ENCODE data around the gene SLC44A1. TPM values are rescaled to one million over a fixed set of nuclear protein-coding genes. Genes with fewer than 3 reads are reported as not detected.

The SLC44A1 gene
- total and polyA plus RNA-seq, 10 of the 15 experiments (the other 5 are each of a cell fraction or from before 2014, with no cell fraction given) = 2.4 to 21.2 (median 12.4) TPM

DNA sequence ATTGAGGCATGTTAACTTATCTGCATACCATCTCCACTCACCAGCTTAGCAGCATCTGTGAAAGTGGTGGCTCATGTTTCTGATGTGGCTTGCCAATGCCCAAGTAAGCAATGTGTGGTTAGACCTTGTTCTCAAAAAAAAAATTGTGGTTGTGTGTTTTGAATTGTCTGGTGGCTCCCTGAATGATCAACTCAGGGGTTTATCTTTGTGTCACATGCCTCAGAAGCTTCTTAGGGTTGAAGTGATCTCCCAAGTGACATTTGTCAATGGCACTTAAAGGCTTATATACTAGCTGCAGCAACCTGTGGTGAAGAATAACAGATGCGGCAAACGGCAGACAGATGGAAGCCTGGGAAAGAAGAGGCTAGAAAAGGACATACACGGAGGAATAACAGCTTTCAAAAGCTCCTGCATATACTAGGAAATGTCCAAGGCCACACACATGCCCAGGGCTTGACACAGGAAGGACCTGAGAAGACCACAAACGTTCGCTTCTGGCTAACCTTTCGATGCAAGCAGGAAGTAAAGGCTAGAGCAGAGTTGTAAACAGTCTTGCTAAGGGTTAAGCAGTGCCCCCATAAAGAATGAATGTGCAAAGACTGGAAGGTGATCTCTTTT lies 161.2 kb downstream of the SLC44A1 start (continued):
- TF ChIP-seq ZBED1 (IDR thresholded peaks at IDR 0.05; ENCODE audit: borderline replicate concordance) (peak; percentile 61; the same call in 1 of the 2 replicates), STAT3 (IDR thresholded peaks at IDR 0.05; ENCODE audit: low read depth, low read length) (no peak), NR2C1 (IDR thresholded peaks at IDR 0.05) (no peak), MEF2A (IDR thresholded peaks at IDR 0.05; ENCODE audit: insufficient read depth, low read depth, low read length) (0 out of 2 replicates have a peak, but pooled peaks have one; percentile 35), HDAC2 (IDR thresholded peaks at IDR 0.05) (no peak), IRF4 (IDR thresholded peaks at IDR 0.05; ENCODE audit: low read depth, low read length) (0 out of 2 replicates have a peak, but pooled peaks have one; percentile 31), GATAD2B (conservative IDR thresholded peaks at IDR 0.05; ENCODE audit: low read depth) (0 out of 2 replicates have a peak, but pooled peaks have one; percentile 27), ZNF207 (IDR thresholded peaks at IDR 0.05; ENCODE audit: borderline replicate concordance) (no peak), DPF2 (IDR thresholded peaks at IDR 0.05) (peak; percentile 42; the same call in 1 of the 2 replicates), NFYB (IDR thresholded peaks at IDR 0.05; ENCODE audit: insufficient read depth, low read depth, low read length) (no peak), ETV6 (conservative IDR thresholded peaks at IDR 0.05 in 1 of 2, IDR thresholded peaks at IDR 0.05 in 1 of 2; ENCODE audit: borderline replicate concordance in 1 of 2, low read depth in 1 of 2) (no peak), NFXL1 (IDR thresholded peaks at IDR 0.05; ENCODE audit: borderline replicate concordance) (no peak), WRNIP1 (IDR thresholded peaks at IDR 0.05; ENCODE audit: borderline replicate concordance, low read depth, low read length) (no peak), SMAD1 (IDR thresholded peaks at IDR 0.05; ENCODE audit: low read depth, partially characterized antibody) (no peak), TCF3 (IDR thresholded peaks at IDR 0.05; ENCODE audit: borderline replicate concordance, insufficient read depth, low read depth, low read length) (no peak), LARP7 (IDR thresholded peaks at IDR 0.05) (no peak), IKZF2 (IDR thresholded peaks at IDR 0.05) (peak; percentile 55 to 66; a peak in 3 of 4 replicates)
- TF ChIP-seq, protein P1, sequence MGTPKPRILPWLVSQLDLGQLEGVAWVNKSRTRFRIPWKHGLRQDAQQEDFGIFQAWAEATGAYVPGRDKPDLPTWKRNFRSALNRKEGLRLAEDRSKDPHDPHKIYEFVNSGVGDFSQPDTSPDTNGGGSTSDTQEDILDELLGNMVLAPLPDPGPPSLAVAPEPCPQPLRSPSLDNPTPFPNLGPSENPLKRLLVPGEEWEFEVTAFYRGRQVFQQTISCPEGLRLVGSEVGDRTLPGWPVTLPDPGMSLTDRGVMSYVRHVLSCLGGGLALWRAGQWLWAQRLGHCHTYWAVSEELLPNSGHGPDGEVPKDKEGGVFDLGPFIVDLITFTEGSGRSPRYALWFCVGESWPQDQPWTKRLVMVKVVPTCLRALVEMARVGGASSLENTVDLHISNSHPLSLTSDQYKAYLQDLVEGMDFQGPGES (IDR thresholded peaks at IDR 0.05) = no peak
- TF ChIP-seq, protein P2, sequence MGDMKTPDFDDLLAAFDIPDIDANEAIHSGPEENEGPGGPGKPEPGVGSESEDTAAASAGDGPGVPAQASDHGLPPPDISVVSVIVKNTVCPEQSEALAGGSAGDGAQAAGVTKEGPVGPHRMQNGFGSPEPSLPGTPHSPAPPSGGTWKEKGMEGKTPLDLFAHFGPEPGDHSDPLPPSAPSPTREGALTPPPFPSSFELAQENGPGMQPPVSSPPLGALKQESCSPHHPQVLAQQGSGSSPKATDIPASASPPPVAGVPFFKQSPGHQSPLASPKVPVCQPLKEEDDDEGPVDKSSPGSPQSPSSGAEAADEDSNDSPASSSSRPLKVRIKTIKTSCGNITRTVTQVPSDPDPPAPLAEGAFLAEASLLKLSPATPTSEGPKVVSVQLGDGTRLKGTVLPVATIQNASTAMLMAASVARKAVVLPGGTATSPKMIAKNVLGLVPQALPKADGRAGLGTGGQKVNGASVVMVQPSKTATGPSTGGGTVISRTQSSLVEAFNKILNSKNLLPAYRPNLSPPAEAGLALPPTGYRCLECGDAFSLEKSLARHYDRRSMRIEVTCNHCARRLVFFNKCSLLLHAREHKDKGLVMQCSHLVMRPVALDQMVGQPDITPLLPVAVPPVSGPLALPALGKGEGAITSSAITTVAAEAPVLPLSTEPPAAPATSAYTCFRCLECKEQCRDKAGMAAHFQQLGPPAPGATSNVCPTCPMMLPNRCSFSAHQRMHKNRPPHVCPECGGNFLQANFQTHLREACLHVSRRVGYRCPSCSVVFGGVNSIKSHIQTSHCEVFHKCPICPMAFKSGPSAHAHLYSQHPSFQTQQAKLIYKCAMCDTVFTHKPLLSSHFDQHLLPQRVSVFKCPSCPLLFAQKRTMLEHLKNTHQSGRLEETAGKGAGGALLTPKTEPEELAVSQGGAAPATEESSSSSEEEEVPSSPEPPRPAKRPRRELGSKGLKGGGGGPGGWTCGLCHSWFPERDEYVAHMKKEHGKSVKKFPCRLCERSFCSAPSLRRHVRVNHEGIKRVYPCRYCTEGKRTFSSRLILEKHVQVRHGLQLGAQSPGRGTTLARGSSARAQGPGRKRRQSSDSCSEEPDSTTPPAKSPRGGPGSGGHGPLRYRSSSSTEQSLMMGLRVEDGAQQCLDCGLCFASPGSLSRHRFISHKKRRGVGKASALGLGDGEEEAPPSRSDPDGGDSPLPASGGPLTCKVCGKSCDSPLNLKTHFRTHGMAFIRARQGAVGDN (IDR thresholded peaks at IDR 0.05) = no peak
- TF ChIP-seq, protein P3, sequence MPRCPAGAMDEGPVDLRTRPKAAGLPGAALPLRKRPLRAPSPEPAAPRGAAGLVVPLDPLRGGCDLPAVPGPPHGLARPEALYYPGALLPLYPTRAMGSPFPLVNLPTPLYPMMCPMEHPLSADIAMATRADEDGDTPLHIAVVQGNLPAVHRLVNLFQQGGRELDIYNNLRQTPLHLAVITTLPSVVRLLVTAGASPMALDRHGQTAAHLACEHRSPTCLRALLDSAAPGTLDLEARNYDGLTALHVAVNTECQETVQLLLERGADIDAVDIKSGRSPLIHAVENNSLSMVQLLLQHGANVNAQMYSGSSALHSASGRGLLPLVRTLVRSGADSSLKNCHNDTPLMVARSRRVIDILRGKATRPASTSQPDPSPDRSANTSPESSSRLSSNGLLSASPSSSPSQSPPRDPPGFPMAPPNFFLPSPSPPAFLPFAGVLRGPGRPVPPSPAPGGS (IDR thresholded peaks at IDR 0.05; ENCODE audit: borderline replicate concordance, insufficient read depth, low read depth, low read length, poor library complexity, severe bottlenecking) = no peak
- TF ChIP-seq, protein P4, sequence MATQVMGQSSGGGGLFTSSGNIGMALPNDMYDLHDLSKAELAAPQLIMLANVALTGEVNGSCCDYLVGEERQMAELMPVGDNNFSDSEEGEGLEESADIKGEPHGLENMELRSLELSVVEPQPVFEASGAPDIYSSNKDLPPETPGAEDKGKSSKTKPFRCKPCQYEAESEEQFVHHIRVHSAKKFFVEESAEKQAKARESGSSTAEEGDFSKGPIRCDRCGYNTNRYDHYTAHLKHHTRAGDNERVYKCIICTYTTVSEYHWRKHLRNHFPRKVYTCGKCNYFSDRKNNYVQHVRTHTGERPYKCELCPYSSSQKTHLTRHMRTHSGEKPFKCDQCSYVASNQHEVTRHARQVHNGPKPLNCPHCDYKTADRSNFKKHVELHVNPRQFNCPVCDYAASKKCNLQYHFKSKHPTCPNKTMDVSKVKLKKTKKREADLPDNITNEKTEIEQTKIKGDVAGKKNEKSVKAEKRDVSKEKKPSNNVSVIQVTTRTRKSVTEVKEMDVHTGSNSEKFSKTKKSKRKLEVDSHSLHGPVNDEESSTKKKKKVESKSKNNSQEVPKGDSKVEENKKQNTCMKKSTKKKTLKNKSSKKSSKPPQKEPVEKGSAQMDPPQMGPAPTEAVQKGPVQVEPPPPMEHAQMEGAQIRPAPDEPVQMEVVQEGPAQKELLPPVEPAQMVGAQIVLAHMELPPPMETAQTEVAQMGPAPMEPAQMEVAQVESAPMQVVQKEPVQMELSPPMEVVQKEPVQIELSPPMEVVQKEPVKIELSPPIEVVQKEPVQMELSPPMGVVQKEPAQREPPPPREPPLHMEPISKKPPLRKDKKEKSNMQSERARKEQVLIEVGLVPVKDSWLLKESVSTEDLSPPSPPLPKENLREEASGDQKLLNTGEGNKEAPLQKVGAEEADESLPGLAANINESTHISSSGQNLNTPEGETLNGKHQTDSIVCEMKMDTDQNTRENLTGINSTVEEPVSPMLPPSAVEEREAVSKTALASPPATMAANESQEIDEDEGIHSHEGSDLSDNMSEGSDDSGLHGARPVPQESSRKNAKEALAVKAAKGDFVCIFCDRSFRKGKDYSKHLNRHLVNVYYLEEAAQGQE (IDR thresholded peaks at IDR 0.05; ENCODE audit: low read depth, low read length) = no peak

Measured in GM12878 (cell line).